Measurements from ENCODE around the gene CAP2.
"Not testable (repeated sequence)": the region's sequence is repeated elsewhere in the genome, so short reads cannot be mapped to it uniquely, and the experiment has no call there.

The CAP2 gene

GRCh38 chr6:17395112-17395511, 1.7 kb downstream of the CAP2 start:
- H3K4me2 ChIP-seq (ENCODE audit: low read length), result no peak overlapping the region
- H3K4me3 ChIP-seq (ENCODE audit: low read length), result no peak overlapping the region

GRCh38 chr6:17396256-17396655, 2.9 kb downstream of the CAP2 start:
- no peak overlapping the region for H3K27ac ChIP-seq (ENCODE audit: low read depth, low read length)
- H4K20me1 ChIP-seq (ENCODE audit: control insufficient read depth, insufficient read depth, low read depth, low read length), result no peaks in the 10 kb centered on the region
- TF ChIP-seq CTCF (IDR thresholded peaks at IDR 0.05; ENCODE audit: low read depth, low read length, poor library complexity, severe bottlenecking) (no peak), EZH2phosphoT487 (IDR thresholded peaks at IDR 0.05; ENCODE audit: borderline replicate concordance, low read length) (no peak)
- no peaks in the 10 kb centered on the region for H3K9me2 ChIP-seq (replicated peaks; ENCODE audit: control insufficient read depth, low read length)
- H3K4me3 ChIP-seq (ENCODE audit: low read length), result no peak overlapping the region
- H3K4me1 ChIP-seq (ENCODE audit: control insufficient read depth, low read length), result no peaks in the 10 kb centered on the region
- H3K36me3 ChIP-seq (ENCODE audit: control insufficient read depth, low read length), result no peaks in the 10 kb centered on the region
- no peaks in the 10 kb centered on the region for H3K79me2 ChIP-seq (ENCODE audit: control insufficient read depth, low read length)
- no peak overlapping the region for H3K4me2 ChIP-seq (ENCODE audit: low read length)
- H3K9me3 ChIP-seq (ENCODE audit: control insufficient read depth, insufficient read depth, low read length), result no peaks in the 10 kb centered on the region
- H3K27me3 ChIP-seq (ENCODE audit: control insufficient read depth, low read length), result no peaks in the 10 kb centered on the region
- H3F3A ChIP-seq (ENCODE audit: control insufficient read depth, insufficient read depth), result no peaks in the 10 kb centered on the region

More at GRCh38 chr6:17395112-17395511, 1.7 kb downstream of the CAP2 start:
- Histone ChIP-seq H4K20me1 (ENCODE audit: control insufficient read depth, insufficient read depth, low read depth, low read length) (no peaks in the 10 kb centered on the region), H3K27me3 (ENCODE audit: control insufficient read depth, low read length) (no peaks in the 10 kb centered on the region), H3F3A (ENCODE audit: control insufficient read depth, insufficient read depth) (no peaks in the 10 kb centered on the region), H3K9me3 (ENCODE audit: control insufficient read depth, insufficient read depth, low read length) (no peaks in the 10 kb centered on the region), H3K27ac (ENCODE audit: low read depth, low read length) (no peak overlapping the region), H3K4me1 (ENCODE audit: control insufficient read depth, low read length) (no peaks in the 10 kb centered on the region), H3K79me2 (ENCODE audit: control insufficient read depth, low read length) (no peaks in the 10 kb centered on the region), H3K36me3 (ENCODE audit: control insufficient read depth, low read length) (no peaks in the 10 kb centered on the region), H3K9me2 (replicated peaks; ENCODE audit: control insufficient read depth, low read length) (no peaks in the 10 kb centered on the region)
- no peak for TF ChIP-seq CTCF (IDR thresholded peaks at IDR 0.05; ENCODE audit: low read depth, low read length, poor library complexity, severe bottlenecking)
- no peak for TF ChIP-seq EZH2phosphoT487 (IDR thresholded peaks at IDR 0.05; ENCODE audit: borderline replicate concordance, low read length)

- no peaks in the 10 kb centered on the region for H4K20me1 ChIP-seq (ENCODE audit: control insufficient read depth, insufficient read depth, low read depth, low read length)
- no peaks in the 10 kb centered on the region for H3K4me1 ChIP-seq (ENCODE audit: control insufficient read depth, low read length)
- TF ChIP-seq CTCF (IDR thresholded peaks at IDR 0.05; ENCODE audit: low read depth, low read length, poor library complexity, severe bottlenecking) (no peak), EZH2phosphoT487 (IDR thresholded peaks at IDR 0.05; ENCODE audit: borderline replicate concordance, low read length) (no peak)
- no peak overlapping the region for H3K4me2 ChIP-seq (ENCODE audit: low read length)
- H3K27ac ChIP-seq (ENCODE audit: low read depth, low read length), result no peak overlapping the region
- H3K79me2 ChIP-seq (ENCODE audit: control insufficient read depth, low read length), result no peaks in the 10 kb centered on the region
- no peaks in the 10 kb centered on the region for H3K9me3 ChIP-seq (ENCODE audit: control insufficient read depth, insufficient read depth, low read length)
- H3K36me3 ChIP-seq (ENCODE audit: control insufficient read depth, low read length), result no peaks in the 10 kb centered on the region
- no peaks in the 10 kb centered on the region for H3K27me3 ChIP-seq (ENCODE audit: control insufficient read depth, low read length)
- no peaks in the 10 kb centered on the region for H3F3A ChIP-seq (ENCODE audit: control insufficient read depth, insufficient read depth)
- no peak overlapping the region for H3K4me3 ChIP-seq (ENCODE audit: low read length)
- no peaks in the 10 kb centered on the region for H3K9me2 ChIP-seq (replicated peaks; ENCODE audit: control insufficient read depth, low read length)
These were observed 4.4 kb downstream of the CAP2 start for GRCh38 chr6:17397764-17398194.

- not testable (repeated sequence) for H3K27me3 ChIP-seq (ENCODE audit: control insufficient read depth, low read length); H3K4me2 ChIP-seq (ENCODE audit: low read length)
These were observed 12.0 kb downstream of the CAP2 start for GRCh38 chr6:17405181-17405943.

More at GRCh38 chr6:17405181-17405943, 12.0 kb downstream of the CAP2 start:
- H3K4me3 ChIP-seq (ENCODE audit: low read length); H3K79me2 ChIP-seq (ENCODE audit: control insufficient read depth, low read length); H3K9me2 ChIP-seq (replicated peaks; ENCODE audit: control insufficient read depth, low read length); H3K4me1 ChIP-seq (ENCODE audit: control insufficient read depth, low read length); H3K9me3 ChIP-seq (ENCODE audit: control insufficient read depth, insufficient read depth, low read length); H3K27ac ChIP-seq (ENCODE audit: low read depth, low read length); H3K36me3 ChIP-seq (ENCODE audit: control insufficient read depth, low read length); H3F3A ChIP-seq (ENCODE audit: control insufficient read depth, insufficient read depth); H4K20me1 ChIP-seq (ENCODE audit: control insufficient read depth, insufficient read depth, low read depth, low read length): not testable (repeated sequence)

Data from DOHH2 (cell line).